Activated T-helper 17 cell treated with anti-CD3 and anti-CD28 coated beads, Interleukin-2, amount 50 U/mL, for 72 hours (primary cell): Measurements from ENCODE around the gene CD96. TPM values are rescaled to one million over a fixed set of nuclear protein-coding genes. Genes with fewer than 3 reads are reported as not detected.

Experiments used
- ATAC-seq: fragments of 150-1000 bp; cut with Tn5 transposase; replicated peaks from 2 replicates; pipeline ENCODE4 v1.10.0; 2021; ENCODE audit warnings: mild to moderate bottlenecking, moderate library complexity
- H3K27ac Mint-ChIP-seq: one replicate; pipeline ENCODE4 v1.8.0; 2022; ENCODE audit warnings: mixed read lengths
- H3K27me3 Mint-ChIP-seq: one replicate; pipeline ENCODE4 v1.8.0; 2022; ENCODE audit warnings: mixed read lengths
- H3K36me3 Mint-ChIP-seq: one replicate; pipeline ENCODE4 v1.8.0; 2022; ENCODE audit warnings: low read depth, mild to moderate bottlenecking, mixed read lengths
- H3K4me1 Mint-ChIP-seq: one replicate; pipeline ENCODE4 v1.8.0; 2022; ENCODE audit warnings: mixed read lengths
- H3K4me3 Mint-ChIP-seq: one replicate; pipeline ENCODE4 v1.8.0; 2022; ENCODE audit warnings: mild to moderate bottlenecking, mixed read lengths
- H3K9me3 Mint-ChIP-seq: one replicate; pipeline ENCODE4 v1.8.0; 2022; ENCODE audit warnings: mixed read lengths
- total RNA-seq, 2 donors: library from RNA; stranded (reverse); gene quantifications; one replicate each; pipeline ENCODE4 v1.2.3, GENCODE V29; 2022

Gene CD96
- total RNA-seq, 2 donors from 2014 or later: 67.6 to 107 TPM

DNA sequence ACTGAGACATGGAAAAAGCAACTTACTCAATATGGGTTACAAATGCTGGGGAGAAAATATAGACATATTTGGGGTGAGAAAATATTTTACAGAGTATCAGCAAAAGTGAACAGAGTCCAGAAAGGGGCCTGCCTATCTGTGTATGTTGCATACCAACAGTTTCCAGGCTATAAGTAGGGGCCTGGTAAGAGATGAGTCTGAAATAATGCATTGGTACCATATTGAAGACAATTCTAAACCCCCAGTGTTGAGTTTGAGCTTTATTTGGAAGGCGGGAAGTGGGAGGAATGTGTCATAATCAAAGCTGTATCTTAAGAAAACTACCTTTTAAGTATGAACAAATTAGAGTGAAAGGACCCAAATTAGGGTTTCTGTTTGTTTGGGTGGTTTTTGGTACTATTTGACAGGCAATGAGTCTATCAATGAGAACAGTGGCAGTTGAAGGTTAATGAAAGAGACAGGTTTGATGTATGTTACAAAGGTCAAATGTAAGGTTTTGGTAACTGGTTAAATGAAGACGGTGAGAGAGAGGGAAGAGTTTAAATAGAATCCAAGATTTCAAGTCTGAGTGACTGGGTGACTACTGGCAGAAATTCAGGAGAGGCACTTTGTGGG lies 159.4 kb downstream of the CD96 start:
- no peak overlapping the region for H3K27ac Mint-ChIP-seq
- ATAC-seq: peak; percentile 52
- no peaks in the 10 kb centered on the region for H3K27me3 Mint-ChIP-seq
- peaks cover 19% of the 10 kb centered on the region for H3K4me1 Mint-ChIP-seq
- no peak overlapping the region for H3K4me3 Mint-ChIP-seq
- no peaks in the 10 kb centered on the region for H3K36me3 Mint-ChIP-seq
- H3K9me3 Mint-ChIP-seq: no peaks in the 10 kb centered on the region

Other genes starting within 250 kb of the CD96 start
- 100 to 1,000 TPM; 429 to 664 TPM for gene ZBED2, start 53.1 kb downstream of the CD96 start, total RNA-seq
- 10 to 100 TPM in 1 of 2 donors, 1 to 10 TPM in 1; 9.5 to 16.3 TPM for gene PLCXD2, start 132.5 kb downstream of the CD96 start, total RNA-seq